ENCODE measurements around the gene BTBD10. TPM values are rescaled to one million over a fixed set of nuclear protein-coding genes. Genes with fewer than 3 reads are reported as not detected.

The BTBD10 gene
- total RNA-seq (ENCODE audit: low replicate concordance), result 24.7 and 34.8 TPM in 2 replicates
- long read RNA-seq, transcript BTBD10-201 (9 exons, 2,504 nt), result major isoform, 99 of 243 reads
- long read RNA-seq, transcript BTBD10-208 (8 exons, 1,662 nt), result minor isoform, 91 of 243 reads
- long read RNA-seq, partial matches to known transcripts, result 31 of 243 reads
- long read RNA-seq, other reads (novel, unspliced or antisense), result 22 of 243 reads

GRCh38 chr11:13462901-13463778 lies at the start of gene BTBD10:
TSS of gene BTBD10 (minus strand) at chr11:13463222. CDS start at chr11:13445124, 18,098 bp downstream.
- H3K4me3 Mint-ChIP-seq, result peak within 1 kb of the TSS; percentile 97
- H3K27ac Mint-ChIP-seq, result peak within 1 kb of the TSS; percentile 97
- H3K4me1 Mint-ChIP-seq (ENCODE audit: unreplicated experiment), result peaks cover 22% of the 10 kb centered on the region
- H3K27me3 Mint-ChIP-seq, result no peaks in the 10 kb centered on the region
- no peak for TF ChIP-seq CTCF (conservative IDR thresholded peaks at IDR 0.05)
- peaks cover 9% of the 10 kb centered on the region for H3K36me3 Mint-ChIP-seq
- no peaks in the 10 kb centered on the region for H3K9me3 Mint-ChIP-seq
- peak; percentile 90 for DNase-seq (ENCODE audit: extremely low spot score, unreplicated experiment)

- Mint-ChIP-seq H3K27me3 (peaks cover 7% of the 10 kb centered on the region), H3K9me3 (no peaks in the 10 kb centered on the region), H3K27ac (no peak overlapping the region), H3K4me1 (ENCODE audit: unreplicated experiment) (no peaks in the 10 kb centered on the region), H3K36me3 (no peaks in the 10 kb centered on the region), H3K4me3 (no peak overlapping the region)
- DNase-seq (ENCODE audit: extremely low spot score, unreplicated experiment), result no peak
- TF ChIP-seq CTCF (conservative IDR thresholded peaks at IDR 0.05), result no peak
Measured at GRCh38 chr11:13503393-13503792, 40.4 kb upstream of the BTBD10 start.

- Mint-ChIP-seq H3K27me3 (peaks cover 7% of the 10 kb centered on the region), H3K4me3 (no peak overlapping the region), H3K36me3 (no peaks in the 10 kb centered on the region), H3K27ac (no peak overlapping the region), H3K4me1 (ENCODE audit: unreplicated experiment) (no peaks in the 10 kb centered on the region), H3K9me3 (no peaks in the 10 kb centered on the region)
- DNase-seq (ENCODE audit: extremely low spot score, unreplicated experiment), result no peak
- TF ChIP-seq CTCF (conservative IDR thresholded peaks at IDR 0.05), result no peak
Measured at GRCh38 chr11:13502492-13502891, 39.5 kb upstream of the BTBD10 start.

GRCh38 chr11:13495929-13496328 lies 32.9 kb upstream of the BTBD10 start, which contains the start of gene PTH:
TSS of gene PTH (minus strand) at chr11:13495997. CDS start at chr11:13492855, 3,142 bp downstream.
- DNase-seq (ENCODE audit: extremely low spot score, unreplicated experiment), result no peak
- no peak within 1 kb of the TSS for H3K4me3 Mint-ChIP-seq
- H3K4me1 Mint-ChIP-seq (ENCODE audit: unreplicated experiment), result no peaks in the 10 kb centered on the region
- peaks cover 18% of the 10 kb centered on the region for H3K27me3 Mint-ChIP-seq
- H3K27ac Mint-ChIP-seq, result no peak within 1 kb of the TSS
- H3K36me3 Mint-ChIP-seq, result no peaks in the 10 kb centered on the region
- no peak for TF ChIP-seq CTCF (conservative IDR thresholded peaks at IDR 0.05)
- no peaks in the 10 kb centered on the region for H3K9me3 Mint-ChIP-seq

GRCh38 chr11:13494051-13494450 lies 31.0 kb upstream of the BTBD10 start:
- DNase-seq (ENCODE audit: extremely low spot score, unreplicated experiment), result no peak
- H3K9me3 Mint-ChIP-seq, result no peaks in the 10 kb centered on the region
- no peak for TF ChIP-seq CTCF (conservative IDR thresholded peaks at IDR 0.05)
- H3K36me3 Mint-ChIP-seq, result no peaks in the 10 kb centered on the region
- no peak overlapping the region for H3K27ac Mint-ChIP-seq
- peaks cover 14% of the 10 kb centered on the region for H3K27me3 Mint-ChIP-seq
- no peak overlapping the region for H3K4me3 Mint-ChIP-seq
- H3K4me1 Mint-ChIP-seq (ENCODE audit: unreplicated experiment), result no peaks in the 10 kb centered on the region
